ENCODE data around the gene IL34. TPM values are rescaled to one million over a fixed set of nuclear protein-coding genes. Genes with fewer than 3 reads are reported as not detected.

The IL34 gene
- total RNA-seq: 0.16 and 0.47 TPM in 2 replicates
- long read RNA-seq: 0 reads

DNA sequence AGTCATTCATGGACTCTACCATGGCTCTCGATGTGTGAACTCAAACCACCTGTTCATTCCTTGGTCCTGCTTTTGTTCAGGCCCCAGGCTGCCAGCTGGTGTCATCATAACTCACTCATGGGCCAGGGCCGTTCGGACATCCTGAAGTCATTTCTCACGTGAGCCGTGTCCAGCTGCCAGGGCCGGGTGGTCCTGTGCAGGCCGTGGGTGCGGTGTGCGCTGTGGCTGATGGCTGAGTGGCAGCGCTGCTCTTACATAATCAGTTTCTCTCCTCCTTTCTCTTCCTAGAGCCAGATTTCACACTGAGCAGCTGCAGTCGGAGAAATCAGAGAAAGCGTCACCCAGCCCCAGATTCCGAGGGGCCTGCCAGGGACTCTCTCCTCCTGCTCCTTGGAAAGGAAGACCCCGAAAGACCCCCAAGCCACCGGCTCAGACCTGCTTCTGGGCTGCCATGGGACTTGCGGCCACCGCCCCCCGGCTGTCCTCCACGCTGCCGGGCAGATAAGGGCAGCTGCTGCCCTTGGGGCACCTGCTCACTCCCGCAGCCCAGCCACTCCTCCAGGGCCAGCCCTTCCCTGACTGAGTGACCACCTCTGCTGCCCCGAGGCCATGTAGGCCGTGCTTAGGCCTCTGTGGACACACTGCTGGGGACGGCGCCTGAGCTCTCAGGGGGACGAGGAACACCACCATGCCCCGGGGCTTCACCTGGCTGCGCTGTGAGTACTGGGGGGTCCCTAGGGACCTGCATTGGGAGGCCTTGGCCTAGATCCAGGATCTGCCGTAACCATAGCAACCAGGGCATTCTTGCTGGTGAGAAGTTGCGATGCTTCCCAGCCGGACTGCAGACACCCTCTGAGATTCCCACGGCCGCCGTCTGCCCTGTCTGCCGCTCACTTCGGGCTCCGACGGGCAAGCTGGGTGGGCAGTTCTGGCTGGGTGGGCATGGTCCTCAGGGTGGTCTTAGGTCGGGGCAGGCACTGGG is at the start of gene IL34:
TSS of gene IL34 (plus strand) at position 300 of the 982 bp plus-strand sequence. CDS start at position 689, 389 bp downstream.
- TF ChIP-seq, protein P1, sequence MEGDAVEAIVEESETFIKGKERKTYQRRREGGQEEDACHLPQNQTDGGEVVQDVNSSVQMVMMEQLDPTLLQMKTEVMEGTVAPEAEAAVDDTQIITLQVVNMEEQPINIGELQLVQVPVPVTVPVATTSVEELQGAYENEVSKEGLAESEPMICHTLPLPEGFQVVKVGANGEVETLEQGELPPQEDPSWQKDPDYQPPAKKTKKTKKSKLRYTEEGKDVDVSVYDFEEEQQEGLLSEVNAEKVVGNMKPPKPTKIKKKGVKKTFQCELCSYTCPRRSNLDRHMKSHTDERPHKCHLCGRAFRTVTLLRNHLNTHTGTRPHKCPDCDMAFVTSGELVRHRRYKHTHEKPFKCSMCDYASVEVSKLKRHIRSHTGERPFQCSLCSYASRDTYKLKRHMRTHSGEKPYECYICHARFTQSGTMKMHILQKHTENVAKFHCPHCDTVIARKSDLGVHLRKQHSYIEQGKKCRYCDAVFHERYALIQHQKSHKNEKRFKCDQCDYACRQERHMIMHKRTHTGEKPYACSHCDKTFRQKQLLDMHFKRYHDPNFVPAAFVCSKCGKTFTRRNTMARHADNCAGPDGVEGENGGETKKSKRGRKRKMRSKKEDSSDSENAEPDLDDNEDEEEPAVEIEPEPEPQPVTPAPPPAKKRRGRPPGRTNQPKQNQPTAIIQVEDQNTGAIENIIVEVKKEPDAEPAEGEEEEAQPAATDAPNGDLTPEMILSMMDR (conservative IDR thresholded peaks at IDR 0.05): no peak
- peaks cover 4% of the 10 kb centered on the region for H3K36me3 Mint-ChIP-seq (ENCODE audit: low read depth)
- peaks cover 3% of the 10 kb centered on the region for H3K9me3 Mint-ChIP-seq
- H3K27ac Mint-ChIP-seq (ENCODE audit: unreplicated experiment): no peak within 1 kb of the TSS
- H3K27me3 Mint-ChIP-seq (ENCODE audit: low read depth): no peaks in the 10 kb centered on the region
- H3K4me1 Mint-ChIP-seq: peaks cover 10% of the 10 kb centered on the region
- no peak for DNase-seq (ENCODE audit: low read depth, low spot score)
- no peak within 1 kb of the TSS for H3K4me3 Mint-ChIP-seq

DNA sequence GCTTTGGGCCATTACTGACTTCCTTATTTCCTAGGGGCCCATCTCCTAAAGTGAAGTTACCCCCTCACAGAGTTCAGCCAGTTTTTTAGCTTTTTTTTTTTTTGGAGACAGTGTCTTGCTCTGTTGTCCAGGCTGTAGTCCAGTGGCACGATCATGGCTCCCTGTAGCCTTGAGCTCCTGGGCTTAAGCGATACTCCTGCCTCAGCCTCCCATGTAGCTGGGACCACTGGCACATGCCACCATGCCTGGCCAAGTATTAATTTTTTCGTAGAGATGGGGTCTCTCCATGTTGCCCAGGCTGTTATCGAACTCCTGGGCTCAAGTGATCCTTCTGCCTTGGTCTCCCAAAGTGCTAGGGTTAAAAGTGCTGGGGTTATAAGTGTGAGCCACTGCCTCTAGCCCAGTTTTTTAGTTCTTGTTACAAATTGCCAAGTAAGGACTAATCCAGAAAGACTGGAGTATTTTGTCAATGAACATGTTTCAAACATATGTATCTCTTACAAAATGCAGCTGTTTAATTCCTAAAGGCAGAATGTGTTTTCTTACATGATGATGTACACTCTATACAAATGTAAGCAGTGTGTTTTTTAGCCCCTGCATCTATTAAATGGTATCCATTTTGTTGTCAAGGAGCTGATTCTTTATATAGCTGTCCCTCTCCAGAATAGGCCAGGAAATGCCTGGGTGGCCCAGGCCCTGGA is 49.1 kb upstream of the IL34 start:
- Mint-ChIP-seq H3K9me3 (no peaks in the 10 kb centered on the region), H3K27me3 (ENCODE audit: low read depth) (no peaks in the 10 kb centered on the region), H3K4me1 (no peaks in the 10 kb centered on the region), H3K4me3 (no peak overlapping the region), H3K27ac (ENCODE audit: unreplicated experiment) (no peak overlapping the region), H3K36me3 (ENCODE audit: low read depth) (no peaks in the 10 kb centered on the region)
- no peak for DNase-seq (ENCODE audit: low read depth, low spot score)
- TF ChIP-seq, protein P1 (conservative IDR thresholded peaks at IDR 0.05): no peak

DNA sequence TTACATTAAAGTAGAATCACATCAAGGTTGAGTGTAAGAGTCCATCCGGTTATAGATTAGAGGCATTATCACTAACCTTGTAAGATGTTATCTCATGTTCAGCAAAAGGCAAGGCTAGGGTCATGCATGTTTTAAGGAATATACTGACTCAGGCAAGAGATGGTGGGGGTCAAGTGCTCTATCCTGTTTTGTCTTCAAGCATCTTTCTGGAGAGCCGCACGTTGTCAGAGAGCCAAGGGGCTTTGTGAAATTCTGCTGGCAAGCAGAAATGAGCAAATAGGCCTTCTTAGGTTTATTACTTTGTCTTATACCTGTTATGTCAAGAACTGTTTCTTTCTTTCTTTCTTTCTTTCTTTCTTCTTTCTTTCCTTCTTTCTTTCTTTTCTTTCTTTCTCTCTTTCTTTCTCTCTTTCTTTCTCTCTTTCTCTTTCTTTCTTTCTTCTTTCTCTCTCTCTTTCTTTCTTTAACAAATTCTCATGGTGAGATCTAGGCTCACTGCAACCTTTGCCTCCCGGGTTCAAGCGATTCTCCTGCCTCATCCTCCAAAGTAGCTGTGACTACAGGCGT is 47.3 kb upstream of the IL34 start:
- TF ChIP-seq, protein P1 (conservative IDR thresholded peaks at IDR 0.05): no peak
- no peaks in the 10 kb centered on the region for H3K36me3 Mint-ChIP-seq (ENCODE audit: low read depth)
- no peaks in the 10 kb centered on the region for H3K27me3 Mint-ChIP-seq (ENCODE audit: low read depth)
- no peaks in the 10 kb centered on the region for H3K9me3 Mint-ChIP-seq
- no peak for DNase-seq (ENCODE audit: low read depth, low spot score)
- H3K4me3 Mint-ChIP-seq: no peak overlapping the region
- no peaks in the 10 kb centered on the region for H3K4me1 Mint-ChIP-seq
- no peak overlapping the region for H3K27ac Mint-ChIP-seq (ENCODE audit: unreplicated experiment)

DNA sequence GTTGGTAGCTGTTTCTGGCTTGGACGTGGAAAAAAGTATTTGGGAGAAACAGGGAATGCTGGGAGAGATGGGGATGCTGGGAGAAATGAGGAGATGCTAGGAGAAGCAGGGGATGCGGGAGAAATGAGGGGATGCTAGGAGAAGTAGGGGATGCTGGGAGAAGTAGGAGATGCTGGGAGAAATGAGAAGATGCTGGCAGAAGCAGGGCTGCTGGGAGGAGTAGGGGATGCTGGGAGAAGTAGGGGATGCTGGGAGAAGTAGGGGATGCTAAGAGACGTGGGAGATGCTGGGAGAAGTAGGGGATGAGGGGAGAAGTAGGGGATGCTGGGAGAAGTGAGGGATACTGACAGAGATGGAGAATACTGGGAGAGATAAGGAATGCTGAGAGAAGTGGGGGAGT is 45.6 kb upstream of the IL34 start:
- no peaks in the 10 kb centered on the region for H3K36me3 Mint-ChIP-seq (ENCODE audit: low read depth)
- no peak overlapping the region for H3K4me3 Mint-ChIP-seq
- H3K4me1 Mint-ChIP-seq: peaks cover 8% of the 10 kb centered on the region
- no peaks in the 10 kb centered on the region for H3K27me3 Mint-ChIP-seq (ENCODE audit: low read depth)
- no peaks in the 10 kb centered on the region for H3K9me3 Mint-ChIP-seq
- TF ChIP-seq, protein P1 (conservative IDR thresholded peaks at IDR 0.05): no peak
- H3K27ac Mint-ChIP-seq (ENCODE audit: unreplicated experiment): no peak overlapping the region
- DNase-seq (ENCODE audit: low read depth, low spot score): no peak

All from neural crest cell (in vitro differentiated cells).